Measurements from ENCODE around the gene USP8.

DNA sequence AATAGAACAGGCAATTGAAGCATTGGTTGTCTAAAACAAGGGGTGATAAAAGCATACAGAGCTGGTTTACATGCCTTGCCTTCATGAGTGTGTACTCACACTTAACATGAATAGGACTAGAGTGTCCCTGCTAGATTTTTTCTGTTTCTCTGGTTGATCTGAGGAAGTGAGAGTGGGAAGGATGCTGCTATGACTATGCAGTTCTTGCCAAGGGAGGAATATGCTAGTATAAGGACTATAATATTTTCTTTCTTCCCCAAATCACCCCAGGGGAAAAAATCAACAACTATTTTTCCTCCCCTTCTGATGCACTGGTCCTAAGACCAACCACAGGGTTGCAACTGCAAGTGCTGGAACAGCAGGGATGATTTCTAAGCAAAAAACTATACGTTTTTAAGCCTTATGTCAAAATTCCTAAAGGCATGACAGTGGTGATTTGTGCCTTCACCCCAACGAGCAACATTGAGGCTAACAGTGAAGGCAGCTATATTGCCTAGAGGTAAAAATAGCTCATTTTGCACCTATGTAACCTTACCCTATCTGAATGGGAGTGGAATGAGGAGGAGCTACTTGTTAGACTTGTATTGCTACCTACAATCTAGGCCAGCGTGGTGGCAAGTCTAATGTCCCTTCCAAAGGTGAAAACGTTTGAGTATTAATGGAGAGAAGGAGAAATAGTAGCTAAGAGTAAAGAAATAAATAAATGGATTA, 33.5 kb upstream of the USP8 start:
- TF ChIP-seq, protein P1, sequence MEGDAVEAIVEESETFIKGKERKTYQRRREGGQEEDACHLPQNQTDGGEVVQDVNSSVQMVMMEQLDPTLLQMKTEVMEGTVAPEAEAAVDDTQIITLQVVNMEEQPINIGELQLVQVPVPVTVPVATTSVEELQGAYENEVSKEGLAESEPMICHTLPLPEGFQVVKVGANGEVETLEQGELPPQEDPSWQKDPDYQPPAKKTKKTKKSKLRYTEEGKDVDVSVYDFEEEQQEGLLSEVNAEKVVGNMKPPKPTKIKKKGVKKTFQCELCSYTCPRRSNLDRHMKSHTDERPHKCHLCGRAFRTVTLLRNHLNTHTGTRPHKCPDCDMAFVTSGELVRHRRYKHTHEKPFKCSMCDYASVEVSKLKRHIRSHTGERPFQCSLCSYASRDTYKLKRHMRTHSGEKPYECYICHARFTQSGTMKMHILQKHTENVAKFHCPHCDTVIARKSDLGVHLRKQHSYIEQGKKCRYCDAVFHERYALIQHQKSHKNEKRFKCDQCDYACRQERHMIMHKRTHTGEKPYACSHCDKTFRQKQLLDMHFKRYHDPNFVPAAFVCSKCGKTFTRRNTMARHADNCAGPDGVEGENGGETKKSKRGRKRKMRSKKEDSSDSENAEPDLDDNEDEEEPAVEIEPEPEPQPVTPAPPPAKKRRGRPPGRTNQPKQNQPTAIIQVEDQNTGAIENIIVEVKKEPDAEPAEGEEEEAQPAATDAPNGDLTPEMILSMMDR (IDR thresholded peaks at IDR 0.05), result no peak
- no peak for TF ChIP-seq POLR2A (IDR thresholded peaks at IDR 0.05)
